GM12891 (cell line): ENCODE data around the gene FNIP1.

Source experiments
- PAX5 ChIP-seq: IDR thresholded peaks from 2 replicates; pipeline ENCODE4 v1.6.1; 2011; ENCODE audit warnings: low read length, moderate library complexity, mild to moderate bottlenecking; ENCODE audit not compliant: insufficient read depth, severe bottlenecking
- POLR2A ChIP-seq: IDR thresholded peaks from 2 replicates; pipeline ENCODE4 v1.6.1; 2011; ENCODE audit warnings: low read depth, low read length, control low read depth

- no peak for TF ChIP-seq PAX5
- no peak for TF ChIP-seq POLR2A
Measured at GRCh38 chr5:131661933-131662332, 134.9 kb downstream of the FNIP1 start.
